GM12878 (cell line): Measurements from ENCODE around the gene SSH2. TPM values are rescaled to one million over a fixed set of nuclear protein-coding genes. Genes with fewer than 3 reads are reported as not detected.
A peak's percentile ranks its signal among the peaks of the same experiment; 100 is the strongest.

Experiments
- ATAC-seq: fragments of 200-7000 bp; cut with Tn5 transposase; 3 replicates; pipeline ENCODE4 v1.9.1; 2020; ENCODE audit warnings: mild to moderate bottlenecking, moderate library complexity
- BruUV-seq: library from RNA; stranded (reverse); fragments of 400-500 nt; replicated peaks from 2 replicates; lab custom pipeline; 2021; lab: Mats Ljungman, UMichigan
- CTCF ChIA-PET: fragments of 300-600 bp; sonication (Branson Sonifier 250); formaldehyde crosslinking; extraction: SDS; loops from one replicate; lab custom pipeline; 2021; ENCODE audit warnings: inconsistent platforms; lab: Yijun Ruan, JAX
- POLR2A ChIA-PET: fragments of 350-600 bp; formaldehyde crosslinking; extraction: SDS; loops from one replicate; lab custom pipeline; 2021; ENCODE audit warnings: inconsistent platforms; lab: Charles Lee
- RAD21 ChIA-PET: fragments of 300-600 bp; sonication (Branson Sonifier 250); formaldehyde crosslinking; loops from one replicate; lab custom pipeline; 2023; ENCODE audit warnings: antibody characterized with exemption; ENCODE audit not compliant: unreplicated experiment; lab: Charles Lee
- SMC1A ChIA-PET: fragments of 300-600 bp; sonication (Branson Sonifier 250); formaldehyde crosslinking; loops from one replicate; lab custom pipeline; 2023; ENCODE audit not compliant: unreplicated experiment, uncharacterized antibody; lab: Charles Lee
- DNase-seq: peaks from one replicate; pipeline ENCODE4 v3.0.0-alpha.2; 2011; ENCODE audit warnings: low read depth, low spot score
- FAIRE-seq: peaks from 3 replicates; lab custom pipeline; 2011; peaks lifted over from hg19 to GRCh38; lab: Jason Lieb, UNC
- H2AFZ ChIP-seq: 2 replicates; pipeline ENCODE4 v1.6.0; 2011; ENCODE audit warnings: low read depth, low read length, control low read depth; ENCODE audit not compliant: control insufficient read depth
- H3K27ac ChIP-seq: 2 replicates; pipeline ENCODE4 v1.5.1; 2011; ENCODE audit warnings: control low read depth; ENCODE audit not compliant: control insufficient read depth, insufficient read depth
- H3K27me3 ChIP-seq, 2 experiments: replicated peaks in 1 of 2; 2 replicates each; pipeline versions ENCODE4 v1.6.0 to v1.6.1; 2011; ENCODE audit warnings: low read length in 1 of 2; ENCODE audit not compliant: control insufficient read depth in 2 of 2, insufficient read depth in 2 of 2
- H3K36me3 ChIP-seq, 2 experiments: 2 replicates each; pipeline ENCODE4 v1.5.1; 2011; ENCODE audit warnings: low read length in 1 of 2; ENCODE audit not compliant: control insufficient read depth in 2 of 2, insufficient read depth in 2 of 2
- H3K4me1 ChIP-seq: 2 replicates; pipeline ENCODE4 v1.6.1; 2011; ENCODE audit warnings: mild to moderate bottlenecking, low read length, moderate library complexity, mixed read lengths; ENCODE audit not compliant: control insufficient read depth, insufficient read depth
- H3K4me2 ChIP-seq: 2 replicates; pipeline ENCODE4 v1.6.0; 2011; ENCODE audit warnings: control low read depth; ENCODE audit not compliant: control insufficient read depth, insufficient read depth
- H3K4me3 ChIP-seq: fragments of 200-600 bp; sonication (generic); 2 replicates; pipeline ENCODE4 v1.5.1; 2016
- H3K79me2 ChIP-seq: 2 replicates; pipeline ENCODE4 v1.6.0; 2011; ENCODE audit warnings: low read length; ENCODE audit not compliant: control insufficient read depth, insufficient read depth
- H3K9ac ChIP-seq: 2 replicates; pipeline ENCODE4 v1.8.0; 2011; ENCODE audit warnings: low read length, control low read depth, mixed read lengths; ENCODE audit not compliant: control insufficient read depth, insufficient read depth
- H3K9me3 ChIP-seq: replicated peaks from 3 replicates; pipeline ENCODE4 v1.5.1; 2011; ENCODE audit warnings: mild to moderate bottlenecking, low read length; ENCODE audit not compliant: control insufficient read depth, insufficient read depth
- H4K20me1 ChIP-seq: 2 replicates; pipeline ENCODE4 v1.6.0; 2011; ENCODE audit not compliant: control insufficient read depth, insufficient read depth
- CTCF ChIP-seq, 3 experiments: IDR thresholded peaks in 2 of 3; conservative IDR thresholded peaks in 1 of 3; 2 replicates each; pipeline ENCODE4 v1.5.1; 2011; ENCODE audit warnings: low read depth in 3 of 3, low read length in 3 of 3, mild to moderate bottlenecking in 3 of 3, control low read depth in 2 of 3, moderate library complexity in 2 of 3, inconsistent platforms in 1 of 3, mixed read lengths in 1 of 3; ENCODE audit not compliant: control insufficient read depth in 2 of 3, insufficient read depth in 1 of 3; ENCODE audit errors: extremely low read depth in 1 of 3
- MAX ChIP-seq: IDR thresholded peaks from 2 replicates; pipeline ENCODE4 v1.6.1; 2012; ENCODE audit warnings: low read depth, low read length, improper control_type of control experiment
- MEF2B ChIP-seq: fragments of 450-650 bp; IDR thresholded peaks from 2 replicates; pipeline ENCODE4 v1.6.1; 2018; ENCODE audit warnings: mild to moderate bottlenecking, moderate library complexity; ENCODE audit not compliant: partially characterized antibody, poor library complexity, severe bottlenecking
- MLLT1 ChIP-seq: fragments of 450-650 bp; IDR thresholded peaks from 2 replicates; pipeline ENCODE4 v1.6.1; 2016; ENCODE audit warnings: mild to moderate bottlenecking
- NKRF ChIP-seq: fragments of 450-650 bp; conservative IDR thresholded peaks from 2 replicates; pipeline ENCODE4 v1.6.1; 2017; ENCODE audit warnings: mild to moderate bottlenecking, moderate library complexity
- RBBP5 ChIP-seq: fragments of 200-600 bp; sonication (generic); conservative IDR thresholded peaks from 2 replicates; pipeline ENCODE4 v1.6.1; 2016
- RUNX3 ChIP-seq: IDR thresholded peaks from 2 replicates; pipeline ENCODE4 v1.6.1; 2012; ENCODE audit warnings: low read length, inconsistent platforms
- SP1 ChIP-seq: IDR thresholded peaks from one replicate; pipeline ENCODE4 v1.6.1; 2011; ENCODE audit warnings: low read depth, low read length
- ZNF592 ChIP-seq: fragments of 450-650 bp; IDR thresholded peaks from 2 replicates; pipeline ENCODE4 v1.6.1; 2017; ENCODE audit warnings: mild to moderate bottlenecking, moderate library complexity
- ZSCAN29 ChIP-seq: fragments of 450-650 bp; IDR thresholded peaks from 2 replicates; pipeline ENCODE4 v1.6.1; 2017; ENCODE audit warnings: mild to moderate bottlenecking, moderate library complexity
- WGBS: methylation state at CpG from one replicate; pipeline ENCODE4 v1.1.6; 2016; ENCODE audit warnings: low lambda C conversion rate; ENCODE audit not compliant: insufficient replicate concordance, insufficient coverage; ENCODE audit errors: missing lambda C conversion rate; 5-methylcytosine and 5-hydroxymethylcytosine counted together
- in situ Hi-C: fragments of 300-500 bp; cut with MboI; formaldehyde crosslinking; loops from 9 replicates; pipeline ENCODE4 v1.14.3; 2018; ENCODE audit warnings: mixed read lengths
- intact Hi-C: fragments of 100-400 bp; cut with micrococcal nuclease; formaldehyde crosslinking; loops from one replicate; pipeline ENCODE4 v1.14.2; 2022; ENCODE audit not compliant: unreplicated experiment
- polyA plus RNA-seq, 11 experiments: library from polyadenylated mRNA; depleted of rRNA in 4 of 11; unstranded in 6 of 11; stranded (reverse) in 5 of 11; fragments of >200 nt; fragmentation: Nextera tagmentation in 4 of 11; fragmentation: Illumina TruSeq in 1 of 11; extraction: Ambion mirVana in 4 of 11; extraction: Trizol in 1 of 11; gene quantifications; 1 replicate in 1 of 11; 2 replicates in 10 of 11; pipeline versions ENCODE4 v1.2.1 to v1.2.3, GENCODE V29; 2011 to 2016; ENCODE audit warnings: inconsistent platforms in 2 of 11, missing spikeins in 2 of 11, low read depth in 1 of 11
- total RNA-seq, 4 experiments: library from RNA; depleted of rRNA in 3 of 4; stranded (reverse); fragments of >200 nt in 3 of 4; fragmentation: Illumina TruSeq in 1 of 4; extraction: Trizol in 1 of 4; gene quantifications; 2 replicates each; pipeline versions ENCODE4 v1.2.1 to v1.2.3, GENCODE V29; 2013 to 2021

SSH2 gene
- total and polyA plus RNA-seq, 10 of the 15 experiments (the other 5 are each of a cell fraction or from before 2014, with no cell fraction given) = 9.3 to 65.9 (median 34.0) TPM

- peak; percentile 83 for ATAC-seq
- Histone ChIP-seq H3K27ac (no peak overlapping the region), H3K79me2 (no peaks in the 10 kb centered on the region; the same call in 1 of the 2 replicates), H3K9me3 (no peaks in the 10 kb centered on the region), H3K4me3 (no peak overlapping the region), H4K20me1 (no peaks in the 10 kb centered on the region), H3K4me2 (no peak overlapping the region), H3K36me3 (no peaks in the 10 kb centered on the region), H2AFZ (no peak overlapping the region), H3K9ac (no peak overlapping the region), H3K27me3 (no peaks in the 10 kb centered on the region), H3K4me1 (peaks cover 19% of the 10 kb centered on the region)
- SMC1A ChIA-PET = interaction anchor here (0.6 to 7.6 kb wide), 37 partner anchors 9 to 1150 kb away, joined by 3 to 271 read pairs (median 4); partner anchors contain the start of gene SSH2
- 4% methylated on average over 12 of the region's 14 CpGs for WGBS
- no TSS peak for BruUV-seq
- RAD21 ChIA-PET = interaction anchor here (0.6 to 10.0 kb wide), 31 partner anchors 7 to 1444 kb away, joined by 3 to 300 read pairs (median 5); partner anchors contain the start of gene SSH2
- intact Hi-C loops = loop anchor here (1.0 to 2.0 kb wide), 4 partner anchors 43 to 286 kb away; no protein-coding TSS in a partner anchor
- POLR2A ChIA-PET = interaction anchor here (0.7 to 8.0 kb wide), 4 partner anchors 60 to 125 kb away, joined by 3 to 87 read pairs (median 7); partner anchors contain the start of gene SSH2
- in situ Hi-C loops = loop anchor here (5.0 to 25.0 kb wide), 2 partner anchors 125 to 280 kb away; partner anchors contain the start of gene SSH2
- CTCF ChIA-PET = interaction anchor here (0.6 to 11.6 kb wide), 52 partner anchors 9 to 1572 kb away, joined by 3 to 454 read pairs (median 4); partner anchors contain the start of genes GOSR1 and SSH2
- FAIRE-seq = peak; percentile 86
- DNase-seq = peak; percentile 31
- TF ChIP-seq CTCF (IDR thresholded peaks at IDR 0.05 in 2 of 3, conservative IDR thresholded peaks at IDR 0.05 in 1 of 3; ENCODE audit: control insufficient read depth in 2 of 3, extremely low read depth in 1 of 3, insufficient read depth in 1 of 3, low read depth in 3 of 3, low read length in 3 of 3) (peak; percentile 65 to 85 (median 69)), ZNF592 (no peak), SP1 (no peak), RUNX3 (0 out of 2 replicates have a peak, but pooled peaks have one; percentile 40), MAX (no peak), ZSCAN29 (no peak), RBBP5 (no peak), MLLT1 (0 out of 2 replicates have a peak, but pooled peaks have one; percentile 23), NKRF (no peak), MEF2B (no peak)
Measured at GRCh38 chr17:29807520-29808361, 122.3 kb downstream of the SSH2 start.
